ENCODE measurements around the gene CPSF3.

DNA sequence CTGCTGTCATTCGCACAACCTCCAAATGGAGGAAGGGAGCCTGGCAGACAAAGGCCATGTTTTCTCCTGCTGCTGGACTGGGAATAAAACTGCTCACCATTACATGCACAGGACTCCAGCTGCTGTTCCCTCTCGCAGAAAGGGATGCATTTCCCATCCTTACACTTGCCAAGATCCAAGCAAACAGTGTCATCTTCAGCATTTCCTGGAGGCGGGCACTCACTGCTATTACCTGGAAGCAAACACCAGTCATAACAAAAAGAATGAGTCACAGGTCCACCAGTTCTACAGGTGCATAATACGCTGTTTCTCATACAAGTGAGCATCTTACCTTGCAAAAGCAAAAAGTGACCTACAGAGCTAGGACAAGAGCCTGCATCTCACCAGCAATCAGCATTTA lies 73.6 kb downstream of the CPSF3 start:
- TF ChIP-seq ZNF737 (CRISPR knock-in tag; IDR thresholded peaks at IDR 0.05; ENCODE audit: borderline replicate concordance): no peak
- TF ChIP-seq CREB1 (IDR thresholded peaks at IDR 0.05): no peak
- TF ChIP-seq CREB1 (CRISPR knock-in tag; IDR thresholded peaks at IDR 0.05): no peak
- TF ChIP-seq ATF1 (CRISPR knock-in tag; IDR thresholded peaks at IDR 0.05): no peak
- TF ChIP-seq SIN3A (IDR thresholded peaks at IDR 0.05; ENCODE audit: borderline replicate concordance, low read depth, low read length): no peak
- TF ChIP-seq, protein P1, sequence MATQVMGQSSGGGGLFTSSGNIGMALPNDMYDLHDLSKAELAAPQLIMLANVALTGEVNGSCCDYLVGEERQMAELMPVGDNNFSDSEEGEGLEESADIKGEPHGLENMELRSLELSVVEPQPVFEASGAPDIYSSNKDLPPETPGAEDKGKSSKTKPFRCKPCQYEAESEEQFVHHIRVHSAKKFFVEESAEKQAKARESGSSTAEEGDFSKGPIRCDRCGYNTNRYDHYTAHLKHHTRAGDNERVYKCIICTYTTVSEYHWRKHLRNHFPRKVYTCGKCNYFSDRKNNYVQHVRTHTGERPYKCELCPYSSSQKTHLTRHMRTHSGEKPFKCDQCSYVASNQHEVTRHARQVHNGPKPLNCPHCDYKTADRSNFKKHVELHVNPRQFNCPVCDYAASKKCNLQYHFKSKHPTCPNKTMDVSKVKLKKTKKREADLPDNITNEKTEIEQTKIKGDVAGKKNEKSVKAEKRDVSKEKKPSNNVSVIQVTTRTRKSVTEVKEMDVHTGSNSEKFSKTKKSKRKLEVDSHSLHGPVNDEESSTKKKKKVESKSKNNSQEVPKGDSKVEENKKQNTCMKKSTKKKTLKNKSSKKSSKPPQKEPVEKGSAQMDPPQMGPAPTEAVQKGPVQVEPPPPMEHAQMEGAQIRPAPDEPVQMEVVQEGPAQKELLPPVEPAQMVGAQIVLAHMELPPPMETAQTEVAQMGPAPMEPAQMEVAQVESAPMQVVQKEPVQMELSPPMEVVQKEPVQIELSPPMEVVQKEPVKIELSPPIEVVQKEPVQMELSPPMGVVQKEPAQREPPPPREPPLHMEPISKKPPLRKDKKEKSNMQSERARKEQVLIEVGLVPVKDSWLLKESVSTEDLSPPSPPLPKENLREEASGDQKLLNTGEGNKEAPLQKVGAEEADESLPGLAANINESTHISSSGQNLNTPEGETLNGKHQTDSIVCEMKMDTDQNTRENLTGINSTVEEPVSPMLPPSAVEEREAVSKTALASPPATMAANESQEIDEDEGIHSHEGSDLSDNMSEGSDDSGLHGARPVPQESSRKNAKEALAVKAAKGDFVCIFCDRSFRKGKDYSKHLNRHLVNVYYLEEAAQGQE (IDR thresholded peaks at IDR 0.05; ENCODE audit: borderline replicate concordance in 1 of 2, low read depth in 1 of 2, low read length in 2 of 2): no peak
- no peak for TF ChIP-seq ZNF589 (CRISPR knock-in tag; conservative IDR thresholded peaks at IDR 0.05)
- no peak for TF ChIP-seq ZFP36 (IDR thresholded peaks at IDR 0.05; ENCODE audit: borderline replicate concordance, low read depth, low read length, partially characterized antibody)
- TF ChIP-seq POLR2A (IDR thresholded peaks at IDR 0.05; ENCODE audit: insufficient read depth in 1 of 2, low read depth in 2 of 2, low read length in 2 of 2): no peak
- TF ChIP-seq, protein P2, sequence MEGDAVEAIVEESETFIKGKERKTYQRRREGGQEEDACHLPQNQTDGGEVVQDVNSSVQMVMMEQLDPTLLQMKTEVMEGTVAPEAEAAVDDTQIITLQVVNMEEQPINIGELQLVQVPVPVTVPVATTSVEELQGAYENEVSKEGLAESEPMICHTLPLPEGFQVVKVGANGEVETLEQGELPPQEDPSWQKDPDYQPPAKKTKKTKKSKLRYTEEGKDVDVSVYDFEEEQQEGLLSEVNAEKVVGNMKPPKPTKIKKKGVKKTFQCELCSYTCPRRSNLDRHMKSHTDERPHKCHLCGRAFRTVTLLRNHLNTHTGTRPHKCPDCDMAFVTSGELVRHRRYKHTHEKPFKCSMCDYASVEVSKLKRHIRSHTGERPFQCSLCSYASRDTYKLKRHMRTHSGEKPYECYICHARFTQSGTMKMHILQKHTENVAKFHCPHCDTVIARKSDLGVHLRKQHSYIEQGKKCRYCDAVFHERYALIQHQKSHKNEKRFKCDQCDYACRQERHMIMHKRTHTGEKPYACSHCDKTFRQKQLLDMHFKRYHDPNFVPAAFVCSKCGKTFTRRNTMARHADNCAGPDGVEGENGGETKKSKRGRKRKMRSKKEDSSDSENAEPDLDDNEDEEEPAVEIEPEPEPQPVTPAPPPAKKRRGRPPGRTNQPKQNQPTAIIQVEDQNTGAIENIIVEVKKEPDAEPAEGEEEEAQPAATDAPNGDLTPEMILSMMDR (CRISPR knock-in tag; IDR thresholded peaks at IDR 0.05): no peak
- no peak for TF ChIP-seq KLF15 (CRISPR knock-in tag; IDR thresholded peaks at IDR 0.05; ENCODE audit: borderline replicate concordance)
- no peak for TF ChIP-seq ZNF761 (CRISPR knock-in tag; conservative IDR thresholded peaks at IDR 0.05)
- no peak for TF ChIP-seq TBL1XR1 (IDR thresholded peaks at IDR 0.05; ENCODE audit: borderline replicate concordance, low read length, partially characterized antibody)
- TF ChIP-seq, protein P3, sequence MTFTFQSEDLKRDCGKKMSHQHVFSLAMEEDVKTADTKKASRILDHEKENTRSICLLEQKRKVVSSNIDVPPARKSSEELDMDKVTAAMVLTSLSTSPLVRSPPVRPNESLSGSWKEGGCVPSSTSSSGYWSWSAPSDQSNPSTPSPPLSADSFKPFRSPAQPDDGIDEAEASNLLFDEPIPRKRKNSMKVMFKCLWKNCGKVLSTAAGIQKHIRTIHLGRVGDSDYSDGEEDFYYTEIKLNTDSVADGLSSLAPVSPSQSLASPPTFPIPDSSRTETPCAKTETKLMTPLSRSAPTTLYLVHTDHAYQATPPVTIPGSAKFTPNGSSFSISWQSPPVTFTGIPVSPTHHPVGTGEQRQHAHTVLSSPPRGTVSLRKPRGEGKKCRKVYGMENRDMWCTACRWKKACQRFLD (CRISPR knock-in tag; IDR thresholded peaks at IDR 0.05; ENCODE audit: borderline replicate concordance): no peak
